K562 (cell line): Measurements from ENCODE around the gene RIMBP3C. TPM values are rescaled to one million over a fixed set of nuclear protein-coding genes. Genes with fewer than 3 reads are reported as not detected.
"Not testable (repeated sequence)": the region's sequence is repeated elsewhere in the genome, so short reads cannot be mapped to it uniquely, and the experiment has no call there.

Experiments used
- ATAC-seq: fragments of 200-7000 bp; cut with Tn5 transposase; 3 replicates; pipeline ENCODE4 v1.9.1; 2020; ENCODE audit warnings: moderate library complexity
- Bru-seq: library from RNA; stranded (reverse); fragments of 400-500 nt; gene quantifications from one replicate; lab custom pipeline; 2021; lab: Mats Ljungman, UMichigan
- BruChase-seq, 2 experiments: library from RNA; stranded (reverse); fragments of 400-500 nt; gene quantifications; one replicate each; lab custom pipeline; 2021; lab: Mats Ljungman, UMichigan
- BruUV-seq: library from RNA; stranded (reverse); fragments of 400-500 nt; replicated peaks from 2 replicates; lab custom pipeline; 2021; lab: Mats Ljungman, UMichigan
- CTCF ChIA-PET: fragments of 300-600 bp; formaldehyde crosslinking; extraction: SDS; loops from one replicate; lab custom pipeline; 2021; ENCODE audit warnings: low intra/inter-chr PET ratio; lab: Yijun Ruan, JAX
- POLR2A ChIA-PET: fragments of 300-600, 350-650 bp; sonication (Branson Sonifier 250); formaldehyde crosslinking; extraction: SDS; loops from one replicate; lab custom pipeline; 2021; ENCODE audit warnings: antibody characterized with exemption, inconsistent platforms; lab: Yijun Ruan, JAX
- DNase-seq, 4 experiments: peaks; one replicate each; pipeline versions ENCODE4 v3.0.0 to v3.0.0-alpha.2; 2011 to 2018; ENCODE audit warnings: low spot score in 3 of 4, mixed read lengths in 3 of 4; ENCODE audit errors: extremely low read depth in 1 of 4
- FAIRE-seq: peaks from 2 replicates; lab custom pipeline; 2011; peaks lifted over from hg19 to GRCh38; lab: Jason Lieb, UNC
- H2AFZ ChIP-seq: 2 replicates; pipeline ENCODE4 v1.6.0; 2011; ENCODE audit warnings: low read depth, low read length, control low read depth, inconsistent platforms
- H3K27ac ChIP-seq: fragments of 200-600 bp; 3 replicates; pipeline ENCODE4 v1.8.0; 2011; ENCODE audit warnings: low read depth, mild to moderate bottlenecking, control low read depth, inconsistent platforms, low read length, moderate library complexity, mixed read lengths; ENCODE audit errors: extremely low read depth
- H3K27me3 ChIP-seq, 2 experiments: fragments of 300-600 bp in 1 of 2; 2 replicates in 1 of 2; 3 replicates in 1 of 2; pipeline versions ENCODE4 v1.6.0 to v1.8.0; 2011; ENCODE audit warnings: inconsistent platforms in 2 of 2, low read length in 2 of 2, mild to moderate bottlenecking in 1 of 2, mixed read lengths in 1 of 2, moderate library complexity in 1 of 2; ENCODE audit not compliant: control insufficient read depth in 2 of 2, insufficient read depth in 2 of 2
- H3K36me3 ChIP-seq: fragments of 300-600 bp; 3 replicates; pipeline ENCODE4 v1.8.0; 2011; ENCODE audit warnings: mild to moderate bottlenecking, low read length, inconsistent platforms; ENCODE audit not compliant: control insufficient read depth, insufficient read depth
- H3K4me1 ChIP-seq, 2 experiments: fragments of 200-600 bp in 1 of 2; replicated peaks in 1 of 2; 2 replicates in 1 of 2; 3 replicates in 1 of 2; pipeline versions ENCODE4 v1.5.1 to v1.8.0; 2011; ENCODE audit warnings: inconsistent platforms in 2 of 2, low read length in 2 of 2, mild to moderate bottlenecking in 1 of 2, mixed read lengths in 1 of 2, moderate library complexity in 1 of 2; ENCODE audit not compliant: control insufficient read depth in 2 of 2, insufficient read depth in 2 of 2
- H3K4me2 ChIP-seq: 2 replicates; pipeline ENCODE4 v1.6.1; 2011; ENCODE audit warnings: low read length, control low read depth, inconsistent platforms, mixed read lengths; ENCODE audit not compliant: insufficient read depth
- H3K4me3 ChIP-seq: fragments of 200-600 bp; sonication (generic), shearing (Covaris generic); 2 replicates; pipeline ENCODE4 v1.5.1; 2016; ENCODE audit warnings: control low read depth, inconsistent platforms
- H3K79me2 ChIP-seq: fragments of 200-600 bp; 3 replicates; pipeline ENCODE4 v1.8.0; 2011; ENCODE audit warnings: low read length, inconsistent platforms; ENCODE audit not compliant: control insufficient read depth, insufficient read depth
- H3K9ac ChIP-seq, 2 experiments: 2 replicates each; pipeline versions ENCODE4 v1.6.0 to v1.6.1; 2011; ENCODE audit warnings: low read depth in 2 of 2, low read length in 2 of 2, control low read depth in 1 of 2, inconsistent platforms in 1 of 2, mild to moderate bottlenecking in 1 of 2, mixed read lengths in 1 of 2; ENCODE audit not compliant: insufficient read depth in 1 of 2
- H3K9me1 ChIP-seq: one replicate; pipeline ENCODE4 v1.6.0; 2011; ENCODE audit warnings: inconsistent platforms, mild to moderate bottlenecking, low read length, moderate library complexity; ENCODE audit not compliant: control insufficient read depth, insufficient read depth
- H3K9me3 ChIP-seq: replicated peaks from 2 replicates; pipeline ENCODE4 v1.5.1; 2011; ENCODE audit warnings: low read depth, low read length, inconsistent platforms; ENCODE audit not compliant: control insufficient read depth, insufficient read depth
- H4K20me1 ChIP-seq: replicated peaks from 2 replicates; pipeline ENCODE4 v1.6.1; 2011; ENCODE audit warnings: low read length, inconsistent platforms, mixed read lengths; ENCODE audit not compliant: control insufficient read depth, insufficient read depth
- WGBS: fragments of 100-300 bp; shearing (Covaris generic); methylation state at CpG from one replicate; pipeline ENCODE4 v1.1.6; 2016; ENCODE audit warnings: low coverage, mixed read lengths; ENCODE audit not compliant: insufficient coverage; ENCODE audit errors: missing lambda C conversion rate; 5-methylcytosine and 5-hydroxymethylcytosine counted together
- in situ Hi-C: fragments of 300-500 bp; cut with MboI; formaldehyde crosslinking; loops from 4 replicates; pipeline ENCODE4 v1.15.0; 2018; ENCODE audit warnings: inconsistent platforms, mixed read lengths
- intact Hi-C: fragments of 100-400 bp; cut with micrococcal nuclease; formaldehyde crosslinking; loops from 2 replicates; pipeline ENCODE4 v1.14.2; 2022
- long read RNA-seq, 3 experiments: library from polyadenylated mRNA in 2 of 3; library from RNA in 1 of 3; unstranded in 2 of 3; stranded (forward) in 1 of 3; transcript quantifications; one replicate each; pipeline ENCODE4 v2.0.0, GENCODE V29; 2019 to 2022
- polyA minus RNA-seq, 3 experiments: library from RNA; depleted of rRNA, polyadenylated mRNA; stranded (reverse); fragments of >200 nt; gene quantifications; 2 replicates each; pipeline ENCODE4 v1.2.3, GENCODE V29; 2011
- polyA plus RNA-seq, 8 experiments: library from polyadenylated mRNA; depleted of rRNA in 4 of 8; stranded (reverse) in 5 of 8; unstranded in 3 of 8; fragments of >200 nt; fragmentation: Nextera tagmentation in 2 of 8; fragmentation: Illumina TruSeq in 1 of 8; extraction: Ambion mirVana in 2 of 8; extraction: Trizol in 1 of 8; gene quantifications; 2 replicates each; pipeline versions ENCODE4 v1.2.1 to v1.2.3, GENCODE V29; 2011 to 2014; ENCODE audit warnings: inconsistent platforms in 1 of 8, missing spikeins in 1 of 8
- total RNA-seq, 7 experiments: library from RNA; depleted of rRNA in 6 of 7; stranded (reverse); fragments of >200 nt in 6 of 7; fragmentation: Illumina TruSeq in 2 of 7; extraction: Trizol in 2 of 7; gene quantifications; 2 replicates each; pipeline versions ENCODE4 v1.2.1 to v1.2.3, GENCODE V29; 2011 to 2021; ENCODE audit warnings: low replicate concordance in 1 of 7

Gene RIMBP3C, protein sequence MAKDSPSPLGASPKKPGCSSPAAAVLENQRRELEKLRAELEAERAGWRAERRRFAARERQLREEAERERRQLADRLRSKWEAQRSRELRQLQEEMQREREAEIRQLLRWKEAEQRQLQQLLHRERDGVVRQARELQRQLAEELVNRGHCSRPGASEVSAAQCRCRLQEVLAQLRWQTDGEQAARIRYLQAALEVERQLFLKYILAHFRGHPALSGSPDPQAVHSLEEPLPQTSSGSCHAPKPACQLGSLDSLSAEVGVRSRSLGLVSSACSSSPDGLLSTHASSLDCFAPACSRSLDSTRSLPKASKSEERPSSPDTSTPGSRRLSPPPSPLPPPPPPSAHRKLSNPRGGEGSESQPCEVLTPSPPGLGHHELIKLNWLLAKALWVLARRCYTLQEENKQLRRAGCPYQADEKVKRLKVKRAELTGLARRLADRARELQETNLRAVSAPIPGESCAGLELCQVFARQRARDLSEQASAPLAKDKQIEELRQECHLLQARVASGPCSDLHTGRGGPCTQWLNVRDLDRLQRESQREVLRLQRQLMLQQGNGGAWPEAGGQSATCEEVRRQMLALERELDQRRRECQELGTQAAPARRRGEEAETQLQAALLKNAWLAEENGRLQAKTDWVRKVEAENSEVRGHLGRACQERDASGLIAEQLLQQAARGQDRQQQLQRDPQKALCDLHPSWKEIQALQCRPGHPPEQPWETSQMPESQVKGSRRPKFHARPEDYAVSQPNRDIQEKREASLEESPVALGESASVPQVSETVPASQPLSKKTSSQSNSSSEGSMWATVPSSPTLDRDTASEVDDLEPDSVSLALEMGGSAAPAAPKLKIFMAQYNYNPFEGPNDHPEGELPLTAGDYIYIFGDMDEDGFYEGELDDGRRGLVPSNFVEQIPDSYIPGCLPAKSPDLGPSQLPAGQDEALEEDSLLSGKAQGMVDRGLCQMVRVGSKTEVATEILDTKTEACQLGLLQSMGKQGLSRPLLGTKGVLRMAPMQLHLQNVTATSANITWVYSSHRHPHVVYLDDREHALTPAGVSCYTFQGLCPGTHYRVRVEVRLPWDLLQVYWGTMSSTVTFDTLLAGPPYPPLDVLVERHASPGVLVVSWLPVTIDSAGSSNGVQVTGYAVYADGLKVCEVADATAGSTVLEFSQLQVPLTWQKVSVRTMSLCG (N-terminal part only)
- 0.79 and 1.6 TPM in 2 replicates for total RNA-seq (2011; cell fraction: chromatin; rRNA removed; ENCODE audit: low replicate concordance)
- total RNA-seq (2011; cell fraction: nucleolus; rRNA removed) = 2.1 and 2.3 TPM in 2 replicates
- 1.0 TPM in 1 of 2 replicates, not detected in the other for total RNA-seq (2011; cell fraction: nucleoplasm; rRNA removed)
- 0.65 and 0.77 TPM in 2 replicates for total RNA-seq (2014; rRNA removed)
- 0.06 and 0.15 TPM in 2 replicates for total RNA-seq (2014; rRNA removed; fragmentation: Illumina TruSeq; extraction: Trizol)
- 0.25 and 0.34 TPM in 2 replicates for total RNA-seq (2015; rRNA removed; fragmentation: Illumina TruSeq; extraction: Trizol)
- 0.89 and 0.98 TPM in 2 replicates for total RNA-seq (2021)
- 0.13 and 0.19 TPM in 2 replicates for polyA plus RNA-seq (2011; rRNA removed)
- polyA plus RNA-seq (2011; cell fraction: cytosol; rRNA removed) = 0.06 TPM in 1 of 2 replicates, not detected in the other
- polyA plus RNA-seq (2011; cell fraction: nucleus; rRNA removed) = 0.16 and 0.41 TPM in 2 replicates
- 0.75 and 0.85 TPM in 2 replicates for polyA plus RNA-seq (2012)
- 0.09 and 0.26 TPM in 2 replicates for polyA plus RNA-seq (2014; fragmentation: Illumina TruSeq; extraction: Trizol)
- not detected for polyA plus RNA-seq (2014; fragmentation: Nextera tagmentation; extraction: Ambion mirVana)
- polyA plus RNA-seq (2014; rRNA removed) = 0.17 TPM in 1 of 2 replicates, not detected in the other
- polyA minus RNA-seq (2011; rRNA and poly(A)+ RNA removed) = 0.60 and 0.90 TPM in 2 replicates
- 1.2 and 2.5 TPM in 2 replicates for polyA minus RNA-seq (2011; cell fraction: cytosol; rRNA and poly(A)+ RNA removed)
- polyA minus RNA-seq (2011; cell fraction: nucleus; rRNA and poly(A)+ RNA removed) = 2.3 and 4.4 TPM in 2 replicates
- Bru-seq, nascent RNA = not detected
- not detected for BruChase-seq, experiment 1, labeled RNA remaining after a 2-hour chase
- BruChase-seq, experiment 2, labeled RNA remaining after a 6-hour chase = not detected
- long read RNA-seq, experiment 1 = 0 reads
- long read RNA-seq, experiment 2, full-length matches to known transcripts = 1 of 1 reads
- long read RNA-seq, experiment 2, partial matches to known transcripts = 0 of 1 reads
- long read RNA-seq, experiment 2, other reads (novel, unspliced or antisense) = 0 of 1 reads
- long read RNA-seq, experiment 3 = 0 reads

DNA sequence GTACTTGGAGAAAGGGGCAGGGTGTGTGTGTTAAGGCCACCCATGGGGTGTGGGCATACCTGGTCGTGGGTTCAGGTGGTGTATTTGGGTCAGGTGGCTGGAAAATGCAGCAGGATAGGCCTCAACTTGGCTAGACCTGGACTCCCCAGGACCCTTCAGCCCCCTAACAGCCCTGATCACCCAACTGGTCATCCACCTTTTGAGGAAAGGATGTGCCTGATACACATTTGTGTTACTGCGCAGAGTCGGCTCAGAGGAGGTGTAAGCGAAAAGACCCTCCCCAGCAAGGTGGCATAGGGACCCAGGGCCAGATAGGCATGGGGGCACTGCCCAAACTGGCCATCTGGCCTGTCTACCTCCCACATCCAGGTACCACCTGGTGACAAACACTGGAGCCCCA lies at the start of gene RIMBP3C:
Gene RIMBP3C (minus strand): TSS at position 101 of the 400 bp plus-strand sequence. CDS start 485 bp downstream, outside the sequence.
- POLR2A ChIA-PET, in situ Hi-C loops, H3K27me3 ChIP-seq, DNase-seq, H3K9ac ChIP-seq, BruUV-seq, H3K79me2 ChIP-seq, H3K27ac ChIP-seq, H3K4me2 ChIP-seq, FAIRE-seq, H3K36me3 ChIP-seq, H4K20me1 ChIP-seq, H3K4me3 ChIP-seq, H3K9me3 ChIP-seq, intact Hi-C loops, H3K9me1 ChIP-seq, ATAC-seq, H2AFZ ChIP-seq, CTCF ChIA-PET: not testable (repeated sequence)
- no CpG with 5 or more reads among the region's 4 CpGs for WGBS
- peaks cover 7 to 11% of the 10 kb centered on the region in 2 experiments for H3K4me1 ChIP-seq
